ENCODE results near the gene TTC33.
"Not testable (repeated sequence)": the region's sequence is repeated elsewhere in the genome, so short reads cannot be mapped to it uniquely, and the experiment has no call there.

The TTC33 gene, protein sequence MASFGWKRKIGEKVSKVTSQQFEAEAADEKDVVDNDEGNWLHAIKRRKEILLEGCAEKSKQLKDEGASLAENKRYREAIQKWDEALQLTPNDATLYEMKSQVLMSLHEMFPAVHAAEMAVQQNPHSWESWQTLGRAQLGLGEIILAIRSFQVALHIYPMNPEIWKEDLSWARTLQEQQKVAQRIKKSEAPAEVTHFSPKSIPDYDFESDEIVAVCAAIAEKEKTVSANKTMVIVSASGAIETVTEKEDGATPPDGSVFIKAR

DNA sequence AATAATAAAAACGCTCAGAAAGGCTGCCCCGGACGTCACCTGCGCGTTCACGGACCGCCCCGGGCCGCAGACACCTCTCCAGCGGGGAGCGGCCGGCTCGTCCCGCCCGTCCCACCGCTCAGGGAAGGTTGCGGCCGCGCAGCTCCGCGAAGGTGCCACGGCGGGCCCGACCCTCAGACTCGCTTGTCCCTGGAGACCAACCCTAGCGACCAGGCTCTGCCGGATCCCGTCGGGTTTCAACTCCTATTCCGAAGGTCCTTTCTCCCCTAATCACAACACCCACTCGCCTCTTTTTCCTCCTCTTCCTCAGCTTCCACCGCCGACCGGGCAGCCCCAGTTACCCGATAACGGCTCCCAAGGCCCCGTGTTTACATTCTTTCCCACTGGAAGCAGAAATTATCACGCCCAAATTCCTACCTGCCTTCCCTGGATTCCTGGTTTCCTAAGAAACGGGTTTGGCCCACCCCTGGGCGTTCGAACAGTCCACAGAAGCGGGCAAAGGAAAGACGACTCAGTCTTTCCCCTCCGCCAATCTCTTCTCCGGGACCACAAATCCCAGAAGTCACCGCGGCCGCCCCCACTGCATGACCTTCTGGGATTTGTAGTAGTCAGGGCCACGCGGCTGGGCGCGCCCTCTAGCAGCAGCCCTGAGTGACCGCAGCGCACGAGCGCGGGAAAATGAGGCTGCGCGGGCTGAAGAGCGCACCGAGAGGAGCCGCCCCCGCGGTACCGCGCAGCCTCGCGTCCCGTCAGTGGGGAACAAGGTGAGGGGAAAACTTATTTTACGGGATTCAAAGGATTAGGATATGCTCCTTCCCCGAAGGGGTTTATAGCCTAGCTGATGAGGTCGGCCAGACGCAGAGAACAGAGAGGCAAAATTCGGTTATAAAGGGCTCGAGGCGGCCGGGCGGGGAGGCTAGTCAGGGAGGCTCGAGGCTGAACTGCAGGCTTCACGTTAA, at the start of gene TTC33:
Gene TTC33, minus strand, starts transcription at position 555 of the 959 bp plus-strand sequence. CDS start 8,943 bp downstream, outside the sequence.
- DNase-seq, result peak; percentile 97

DNA sequence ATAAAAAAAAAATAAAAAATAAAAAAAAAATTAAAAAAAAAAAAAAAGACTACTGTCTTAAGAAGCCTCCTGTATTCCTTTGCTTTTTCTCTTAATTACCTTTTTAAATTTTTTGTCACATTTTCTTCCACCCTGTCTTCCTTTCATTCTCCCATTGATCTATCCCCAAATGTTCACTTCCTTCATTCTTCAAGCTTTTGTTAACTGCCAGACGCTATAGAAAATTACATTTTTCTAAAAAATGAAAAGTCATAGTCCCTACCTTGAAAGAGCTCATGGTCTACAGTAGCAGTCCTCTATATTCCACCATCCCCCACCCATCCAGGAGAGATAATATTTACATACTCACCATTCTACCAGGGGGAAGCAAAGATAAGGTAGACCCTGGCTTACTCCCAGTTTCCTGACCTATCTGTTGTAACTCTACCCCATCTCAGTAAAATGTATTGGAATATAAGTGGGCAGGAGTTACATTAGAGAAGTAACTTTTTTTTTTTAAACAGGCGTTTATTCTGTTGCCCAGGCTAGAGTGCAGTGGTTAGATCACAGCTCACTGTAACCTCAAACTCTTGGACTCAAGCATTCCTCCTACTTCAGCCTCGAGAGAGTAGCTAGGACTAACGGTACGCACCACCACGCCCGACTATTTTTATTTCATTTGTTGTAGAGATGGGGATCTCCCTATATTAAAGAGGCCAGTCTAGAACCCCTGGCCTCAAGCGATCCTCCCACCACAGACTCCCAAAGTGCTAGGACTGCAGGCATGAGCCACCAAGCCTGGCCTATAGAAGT, 46.2 kb upstream of the TTC33 start:
- no peak for DNase-seq

DNA sequence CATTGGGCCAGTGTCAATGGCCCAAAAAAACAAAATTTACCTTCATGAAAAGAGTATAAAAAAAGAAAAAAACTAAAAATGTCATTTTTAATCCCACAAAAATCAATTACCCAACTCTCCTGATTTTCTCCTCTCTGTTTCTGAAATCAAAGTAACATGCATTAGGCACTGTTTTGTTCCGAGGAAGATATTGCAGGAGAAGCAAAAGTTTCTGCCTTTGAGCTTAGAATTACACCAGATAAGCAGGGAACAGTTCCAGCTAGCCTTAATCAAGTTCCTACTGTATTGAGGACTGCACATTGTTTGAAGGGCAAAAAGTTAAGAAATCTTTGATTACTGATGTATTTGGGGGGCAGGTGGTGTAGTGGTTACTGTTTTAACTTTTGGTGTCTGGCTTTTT, 43.5 kb upstream of the TTC33 start:
- DNase-seq, result no peak

DNA sequence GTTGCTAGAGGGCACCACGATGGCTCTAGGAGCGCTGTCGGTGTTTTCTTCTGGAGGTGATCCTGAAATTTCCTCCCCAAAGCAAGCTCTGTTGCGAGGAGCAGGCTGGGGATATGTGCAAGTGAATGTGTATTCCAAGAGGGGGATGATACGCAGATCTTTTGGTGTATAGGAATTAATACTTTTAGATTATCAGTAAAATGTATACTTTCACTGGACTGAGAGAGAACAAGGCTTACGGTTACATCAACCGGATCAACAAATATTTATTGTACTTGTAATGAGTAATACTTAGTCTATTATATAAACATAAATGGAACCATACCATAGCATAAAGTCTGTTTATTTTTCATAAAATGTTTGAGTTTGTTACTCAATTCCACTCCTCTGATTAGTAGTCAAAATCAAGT, 43.0 kb upstream of the TTC33 start:
- DNase-seq, result no peak

DNA sequence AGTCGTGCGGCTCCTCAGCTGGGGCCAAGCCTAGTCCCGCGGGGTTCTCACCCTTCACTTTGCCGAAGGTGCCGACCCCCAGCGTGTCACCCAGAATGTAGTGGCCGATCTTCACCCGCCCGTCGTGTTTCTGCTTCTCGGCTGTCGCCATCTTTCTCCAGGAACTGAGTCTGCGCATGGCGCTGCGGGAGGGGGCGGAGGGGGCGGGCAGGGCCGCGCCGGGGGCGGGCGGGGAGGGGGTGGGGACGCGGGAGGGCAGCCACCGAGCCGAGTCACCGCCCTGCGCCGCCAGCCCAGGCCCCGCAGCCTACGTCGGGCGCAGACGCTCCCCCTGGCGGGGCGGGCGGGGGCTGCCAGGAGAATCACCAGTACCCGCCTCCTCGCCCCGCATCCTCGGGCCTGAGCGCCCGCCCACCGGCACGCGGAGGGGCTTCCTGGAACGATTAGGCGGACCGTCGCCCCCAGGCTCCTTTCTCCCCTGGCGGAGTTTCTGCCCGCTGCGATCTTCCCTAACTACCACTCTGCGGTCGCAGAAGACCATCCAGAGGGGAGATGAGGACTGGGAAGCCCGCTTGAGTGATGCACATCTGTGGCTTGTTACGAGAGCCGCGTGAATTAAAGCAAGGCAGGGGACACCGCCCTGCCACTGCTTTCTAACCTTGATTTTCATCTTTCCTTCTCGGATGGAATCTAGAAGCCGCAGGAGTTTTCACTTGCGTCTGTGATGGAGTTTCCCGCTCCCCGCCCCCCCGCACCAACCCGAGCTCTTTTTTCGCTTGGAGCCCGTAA, 42.4 kb upstream of the TTC33 start, which contains the start of gene PRKAA1:
Gene PRKAA1, minus strand, starts transcription at position 363 of the 789 bp plus-strand sequence. Its CDS starts 185 bp downstream, at position 178.
- DNase-seq, result peak; percentile 88

DNA sequence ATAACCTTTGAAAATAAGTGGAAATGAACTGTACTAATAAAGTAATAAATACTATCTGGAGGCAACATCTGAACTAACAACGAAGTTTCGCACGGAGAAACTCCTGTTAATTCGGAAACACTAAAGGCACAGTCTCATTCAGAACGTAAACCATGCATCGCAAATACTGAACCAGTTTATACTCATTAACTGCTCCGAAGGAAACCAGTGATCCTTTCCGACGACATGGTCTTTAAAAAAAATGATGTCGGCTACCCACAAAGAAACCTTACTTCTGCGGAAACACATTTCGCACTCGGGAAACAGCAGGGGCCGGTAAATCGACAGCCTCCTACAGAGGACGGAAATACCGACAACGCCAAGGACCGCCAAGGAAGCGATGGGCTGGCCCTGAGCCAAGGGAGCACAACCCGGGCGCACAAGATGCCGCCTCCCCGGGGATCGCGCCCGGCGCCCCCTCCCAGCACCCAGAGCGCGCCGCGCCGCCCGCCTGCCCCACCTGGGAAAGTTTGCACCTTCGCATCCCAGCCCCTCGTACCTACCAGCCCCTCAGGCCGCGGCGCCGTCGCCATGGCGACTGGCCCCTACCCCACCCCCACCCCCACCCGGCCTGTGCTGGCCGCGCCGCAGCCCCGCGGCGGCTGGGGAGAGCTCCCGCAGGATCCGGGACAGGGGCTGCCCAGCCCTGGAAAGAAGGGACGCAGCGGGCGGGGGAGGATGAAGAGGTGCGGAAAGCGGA, 41.7 kb upstream of the TTC33 start:
- peak; percentile 55 for DNase-seq

DNA sequence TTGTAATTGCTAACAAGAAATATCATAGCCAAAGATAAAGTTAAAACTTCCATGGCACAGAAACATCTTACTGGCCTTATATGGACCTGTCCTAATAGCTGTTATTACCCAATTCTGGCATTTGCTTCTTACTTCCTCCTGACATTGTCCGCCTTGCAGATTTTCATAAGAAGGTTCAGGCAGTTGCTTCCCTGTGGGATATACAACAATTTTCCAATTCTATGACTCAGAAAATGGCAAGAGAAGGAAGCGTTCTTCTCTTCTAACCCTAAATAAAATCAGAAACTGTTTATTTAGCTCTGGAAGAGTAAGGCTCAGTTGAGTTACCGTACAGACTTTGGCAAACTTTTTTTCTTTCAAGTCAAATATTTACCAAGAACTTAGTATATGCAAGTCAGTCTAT, 40.7 kb upstream of the TTC33 start:
- DNase-seq, result no peak

DNA sequence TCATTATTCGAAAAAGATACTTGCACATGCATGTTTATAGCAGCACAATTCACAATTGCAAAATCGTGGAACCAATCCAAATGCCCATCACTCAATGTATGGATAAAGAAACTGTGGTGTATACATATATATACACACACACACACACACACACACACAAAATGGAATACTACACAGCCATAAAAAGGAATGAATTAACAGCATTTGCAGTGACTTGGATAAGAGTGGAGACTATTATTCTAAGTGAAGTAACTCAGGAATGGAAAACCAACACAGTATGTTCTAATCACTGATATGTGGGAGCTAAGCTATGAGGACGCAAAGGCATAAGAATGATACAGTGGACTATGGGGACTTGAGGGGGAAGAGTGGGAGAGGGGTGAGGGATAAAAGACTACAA, 39.1 kb upstream of the TTC33 start:
- DNase-seq, result not testable (repeated sequence)

DNA sequence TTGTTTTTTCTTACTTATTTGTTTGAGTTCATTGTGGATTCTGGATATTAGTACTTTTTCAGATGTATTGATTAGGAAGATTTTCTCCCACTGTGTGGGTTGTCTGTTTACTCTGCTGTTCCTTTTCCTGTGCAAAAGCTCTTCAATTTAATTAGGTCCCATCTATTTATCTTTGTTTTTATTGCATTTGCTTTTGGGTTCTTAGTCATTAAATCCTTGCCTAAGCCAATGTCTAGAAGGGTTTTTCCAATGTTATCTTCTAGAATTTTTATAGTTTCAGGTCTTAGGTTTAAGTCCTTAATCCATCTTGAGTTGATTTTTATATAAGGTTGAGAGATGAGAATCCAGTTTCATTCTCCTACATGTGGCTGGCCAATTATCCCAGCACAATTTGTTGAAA, 38.6 kb upstream of the TTC33 start:
- not testable (repeated sequence) for DNase-seq

DNA sequence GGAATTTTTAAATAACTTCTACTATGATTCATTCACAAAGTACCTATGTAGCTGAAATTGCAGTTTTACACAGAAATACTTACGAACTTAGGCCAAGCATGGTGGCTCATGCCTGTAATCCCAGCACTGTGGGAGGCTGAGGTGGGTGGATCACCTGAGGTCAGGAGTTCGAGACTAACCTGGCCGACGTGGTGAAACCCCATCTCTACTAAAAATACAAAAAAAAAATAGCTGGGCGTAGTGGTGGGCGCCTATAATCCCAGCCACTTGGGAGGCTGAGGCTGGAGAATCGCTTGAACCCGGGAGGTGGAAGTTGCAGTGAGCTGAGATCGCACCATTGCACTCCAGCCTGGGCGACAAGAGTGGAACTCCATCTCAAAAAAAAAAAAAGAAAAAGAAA, 36.9 kb upstream of the TTC33 start:
- not testable (repeated sequence) for DNase-seq

DNA sequence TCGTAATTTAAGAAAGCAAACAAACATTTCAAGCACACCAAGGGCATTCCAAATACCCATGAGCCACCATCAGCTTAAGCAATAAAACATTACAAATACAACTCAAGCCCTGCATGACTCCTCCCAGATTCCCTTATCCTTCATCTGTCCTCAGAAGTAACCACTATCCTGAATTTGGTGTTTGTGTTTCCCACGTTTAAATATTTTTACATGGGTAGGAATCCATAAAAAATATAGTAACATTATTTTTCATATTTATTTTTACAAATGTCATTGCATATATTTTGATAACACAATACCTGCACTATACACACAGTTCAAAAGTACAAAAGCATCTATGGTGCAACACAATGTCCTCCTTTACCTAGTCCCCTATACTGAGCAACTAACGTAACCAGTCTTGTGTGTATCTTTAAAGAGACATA, 36.0 kb upstream of the TTC33 start:
- no peak for DNase-seq

DNA sequence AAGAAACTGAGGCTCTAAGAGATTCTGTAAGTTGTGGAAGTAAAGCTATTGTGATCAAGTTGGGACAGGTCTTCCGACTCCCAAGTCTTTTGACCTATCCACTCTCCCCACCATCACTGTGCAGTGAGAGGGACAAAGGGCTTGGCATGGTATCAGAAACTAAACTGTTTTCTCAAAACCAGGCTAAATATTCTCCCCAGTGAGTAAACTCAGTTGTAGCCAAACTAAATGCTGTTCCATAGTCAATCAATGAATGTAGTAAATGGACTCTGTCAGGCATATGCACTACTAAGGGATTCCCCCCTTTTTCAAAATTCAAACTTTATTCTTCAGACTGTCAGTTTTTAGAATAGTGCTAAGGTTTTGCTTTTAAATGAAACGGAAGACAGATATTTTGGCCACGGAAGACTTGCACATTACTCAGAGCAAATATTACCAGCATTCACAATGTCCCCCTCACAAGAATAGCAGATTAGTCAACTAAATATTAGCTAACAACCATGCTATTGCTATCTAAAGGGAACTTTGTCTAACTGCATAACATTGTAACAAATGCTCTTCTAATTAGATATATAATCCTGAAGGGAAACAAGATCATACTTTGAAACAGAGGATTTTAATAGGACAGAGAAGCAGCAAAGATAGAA, 35.3 kb upstream of the TTC33 start:
- no peak for DNase-seq

DNA sequence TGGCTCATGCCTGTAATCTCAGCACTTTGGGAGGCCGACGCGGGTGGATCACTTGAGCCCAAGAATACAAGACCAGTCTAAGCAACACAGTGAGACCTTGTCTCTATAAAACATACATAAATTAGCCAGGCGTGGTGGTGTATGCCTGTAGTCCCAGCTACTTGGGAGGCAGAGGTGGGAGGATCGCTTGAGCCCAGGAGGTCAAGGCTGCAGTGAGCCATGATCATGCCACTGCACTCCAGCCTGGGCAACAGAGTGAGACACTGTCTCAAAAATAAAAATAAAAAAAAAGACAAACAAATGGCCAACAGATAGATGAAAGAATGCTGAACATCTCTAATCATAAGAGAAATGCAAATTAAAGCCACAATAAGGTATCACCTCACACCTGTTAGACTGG, 33.2 kb upstream of the TTC33 start:
- DNase-seq, result not testable (repeated sequence)

DNA sequence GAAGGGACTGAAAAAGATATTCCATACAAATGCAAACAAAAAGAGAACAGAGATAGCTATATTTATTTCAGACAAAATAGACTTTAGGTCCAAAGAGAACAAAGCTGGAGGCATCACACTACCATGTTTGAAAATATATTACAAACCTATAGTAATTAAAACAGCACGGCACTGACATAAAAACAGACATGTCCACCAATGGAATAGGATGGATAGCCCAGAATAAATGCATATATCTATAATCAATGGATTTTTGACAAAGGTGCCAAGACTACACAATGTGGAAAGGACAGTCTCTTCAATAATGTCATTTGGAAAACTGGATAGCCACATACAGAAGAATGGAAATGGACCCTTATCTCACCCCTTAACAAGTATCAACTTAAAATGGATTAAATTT, 32.2 kb upstream of the TTC33 start:
- no peak for DNase-seq

DNA sequence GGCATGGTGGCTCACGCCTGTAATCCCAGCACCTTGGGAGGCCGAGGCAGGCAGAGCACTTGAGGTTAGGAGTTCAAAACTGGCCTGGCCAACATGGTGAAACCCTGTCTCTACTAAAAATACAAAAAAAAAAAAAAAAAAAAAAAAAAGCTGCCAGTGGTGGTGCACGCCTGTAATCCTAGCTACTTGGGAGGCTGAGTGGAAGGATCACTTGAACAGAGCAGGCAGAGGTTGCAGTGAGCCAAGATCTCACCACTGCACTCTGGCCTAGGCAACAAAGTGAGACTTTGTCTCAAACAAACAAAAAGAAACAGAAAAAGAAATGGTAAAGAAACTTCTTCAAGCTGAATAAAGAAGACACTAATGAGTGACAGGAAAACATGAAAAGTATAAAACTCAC, 30.9 kb upstream of the TTC33 start:
- not testable (repeated sequence) for DNase-seq

DNA sequence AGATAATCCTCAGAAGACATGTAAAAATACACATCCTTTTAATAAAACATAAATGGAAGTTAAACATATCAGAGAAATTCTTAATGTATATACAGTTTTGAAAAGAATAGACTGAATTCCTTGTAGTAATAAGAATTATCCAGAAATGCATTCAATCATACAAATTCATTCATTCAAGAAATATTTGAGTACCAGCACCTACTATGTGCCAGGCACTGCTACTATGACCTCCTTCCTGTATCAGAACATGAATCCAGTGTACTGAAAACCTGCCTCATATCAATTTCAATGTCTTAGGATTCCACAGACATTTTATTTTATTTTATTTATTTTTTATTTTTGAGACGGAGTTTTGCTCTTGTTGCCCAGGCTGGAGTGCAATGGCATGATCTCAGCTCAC, 29.2 kb upstream of the TTC33 start:
- DNase-seq, result no peak

DNA sequence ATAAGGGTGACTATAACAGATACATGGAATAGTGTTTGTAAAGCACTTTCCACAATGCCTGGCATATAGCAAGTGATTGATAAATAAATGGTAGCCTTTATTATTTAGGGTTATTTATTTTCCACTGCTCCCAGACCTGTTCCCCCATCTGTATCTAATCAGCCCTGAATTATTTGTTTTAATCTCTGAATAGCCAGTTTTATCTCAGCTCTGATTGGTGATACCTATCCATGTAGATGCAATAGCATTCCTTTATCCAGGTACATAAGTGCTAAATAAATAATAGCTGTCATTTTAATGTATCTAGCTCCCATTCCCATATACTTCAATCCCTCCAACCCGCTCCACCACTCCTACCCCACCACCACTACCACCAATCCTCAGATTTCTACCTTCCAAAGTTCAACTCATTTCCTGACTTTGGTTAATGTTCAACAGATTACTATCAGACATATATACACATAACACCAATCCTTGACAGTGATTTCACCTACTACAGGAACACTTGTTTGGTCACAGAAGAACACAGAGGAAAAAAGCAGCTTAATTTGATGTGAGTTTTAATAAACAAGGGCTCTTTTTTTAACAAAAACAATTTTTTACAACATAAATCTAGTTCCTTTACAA, 28.4 kb upstream of the TTC33 start:
- DNase-seq, result no peak

DNA sequence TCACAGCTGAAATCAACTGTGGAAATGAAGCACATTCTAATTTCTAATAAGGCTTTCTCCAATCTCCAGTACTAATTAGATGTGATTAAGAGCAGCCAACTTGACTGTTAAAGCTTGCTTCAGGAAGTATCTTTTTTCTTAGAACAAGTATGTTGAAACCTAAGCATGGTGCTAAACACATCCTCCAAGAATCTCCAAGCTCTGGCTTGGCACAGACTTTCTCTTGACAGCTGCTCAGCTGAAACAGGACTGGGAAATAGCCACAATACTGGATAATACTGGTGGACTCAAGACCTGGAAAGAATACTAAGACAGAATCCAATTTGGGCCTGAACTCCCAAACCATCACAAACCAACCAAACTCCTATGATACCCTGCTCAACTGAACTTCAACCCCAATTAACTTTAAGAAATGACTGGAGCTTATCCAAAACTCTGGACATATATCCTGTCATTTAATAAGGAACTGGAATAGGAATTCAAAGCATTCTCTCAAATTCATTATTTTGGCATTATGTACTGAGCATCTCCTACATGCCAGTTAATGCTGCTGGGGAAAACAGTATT, 26.2 kb upstream of the TTC33 start:
- DNase-seq, result no peak

DNA sequence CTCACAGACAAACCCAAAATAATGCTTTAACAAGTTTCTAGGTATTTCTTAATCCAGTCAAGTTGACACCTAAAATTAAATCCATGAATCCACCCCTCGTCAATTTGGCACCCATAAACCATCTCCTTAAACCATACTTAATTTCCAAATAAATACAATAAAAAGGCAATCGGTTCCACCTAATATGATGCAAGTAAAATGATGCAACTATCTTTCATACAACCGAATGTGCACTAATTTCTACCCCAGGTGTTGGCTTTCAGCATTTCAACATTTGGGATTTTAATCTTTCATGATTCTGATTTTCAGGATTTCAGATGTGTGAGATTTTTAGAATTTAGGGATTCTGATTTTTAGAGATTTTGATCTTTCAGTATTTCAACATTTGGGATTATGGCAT, 25.1 kb upstream of the TTC33 start:
- DNase-seq, result no peak

DNA sequence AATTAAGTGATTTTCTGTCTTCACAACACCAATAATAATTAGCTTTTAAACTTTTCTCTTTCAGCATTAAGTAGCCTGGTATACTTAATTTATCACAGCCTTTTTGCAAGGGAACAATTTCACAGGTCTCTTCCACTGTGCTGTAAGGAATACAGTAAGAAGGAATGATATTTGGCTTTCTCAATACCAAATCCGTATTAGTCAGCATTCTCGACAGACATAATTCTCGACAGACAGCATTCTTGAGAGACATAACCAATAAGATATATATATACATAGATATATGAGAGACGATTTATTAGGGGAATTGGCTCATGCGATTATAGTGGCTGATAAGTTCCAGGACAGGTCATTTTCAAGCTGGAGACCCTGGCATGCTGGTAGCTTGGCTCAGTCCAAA, 24.4 kb upstream of the TTC33 start:
- no peak for DNase-seq

All from NCI-H1694 treated with DMSO at 0.1 percent for 48 hours (cell line).